DMS153 (cell line): ENCODE data around the gene MAB21L3.
"Not testable (repeated sequence)": the region's sequence is repeated elsewhere in the genome, so short reads cannot be mapped to it uniquely, and the experiment has no call there.

Experiments
- DNase-seq: peaks from one replicate; lab custom pipeline; 2025; lab: John Stamatoyannopoulos, UW

MAB21L3 gene

GRCh38 chr1:116138277-116138792 lies 27.1 kb downstream of the MAB21L3 start:
- no peak for DNase-seq

GRCh38 chr1:116139592-116140134 lies 28.5 kb downstream of the MAB21L3 start:
- no peak for DNase-seq

GRCh38 chr1:116144151-116144550 lies 33.0 kb downstream of the MAB21L3 start:
- DNase-seq = no peak

GRCh38 chr1:116146447-116147113 lies 35.4 kb downstream of the MAB21L3 start:
- not testable (repeated sequence) for DNase-seq

- no peak for DNase-seq
Measured at GRCh38 chr1:116147114-116147510, 35.9 kb downstream of the MAB21L3 start.

- DNase-seq = no peak
Measured at GRCh38 chr1:116147972-116148371, 36.8 kb downstream of the MAB21L3 start.

GRCh38 chr1:116148967-116149366 lies 37.8 kb downstream of the MAB21L3 start:
- no peak for DNase-seq

- no peak for DNase-seq
Measured at GRCh38 chr1:116150368-116150767, 39.2 kb downstream of the MAB21L3 start.

- DNase-seq = peak; percentile 66
Measured at GRCh38 chr1:116151739-116152576, 40.8 kb downstream of the MAB21L3 start.

- DNase-seq = no peak
Measured at GRCh38 chr1:116152577-116152943, 41.4 kb downstream of the MAB21L3 start.

- no peak for DNase-seq
Measured at GRCh38 chr1:116152950-116153691, 41.9 kb downstream of the MAB21L3 start.

- DNase-seq = no peak
Measured at GRCh38 chr1:116153692-116154031, 42.5 kb downstream of the MAB21L3 start.

- no peak for DNase-seq
Measured at GRCh38 chr1:116154536-116154935, 43.3 kb downstream of the MAB21L3 start.

GRCh38 chr1:116157096-116157495 lies 45.9 kb downstream of the MAB21L3 start:
- no peak for DNase-seq

- no peak for DNase-seq
Measured at GRCh38 chr1:116159177-116159576, 48.0 kb downstream of the MAB21L3 start.

- no peak for DNase-seq
Measured at GRCh38 chr1:116159611-116160010, 48.4 kb downstream of the MAB21L3 start.

GRCh38 chr1:116161390-116161789 lies 50.2 kb downstream of the MAB21L3 start:
- DNase-seq = no peak

- DNase-seq = no peak
Measured at GRCh38 chr1:116161877-116162390, 50.7 kb downstream of the MAB21L3 start.

- DNase-seq = no peak
Measured at GRCh38 chr1:116163533-116163932, 52.3 kb downstream of the MAB21L3 start.

- DNase-seq = peak; percentile 2
Measured at GRCh38 chr1:116164150-116164549, 53.0 kb downstream of the MAB21L3 start.

- no peak for DNase-seq
Measured at GRCh38 chr1:116164604-116165368, 53.6 kb downstream of the MAB21L3 start.
